HG03565 (cell line): ENCODE measurements around the gene HPDL.
"Not testable (repeated sequence)": the region's sequence is repeated elsewhere in the genome, so short reads cannot be mapped to it uniquely, and the experiment has no call there.

Experiments
- ATAC-seq: cut with Tn5 transposase; IDR thresholded peaks from one replicate; pipeline ENCODE4 v1.9.1; 2021; ENCODE audit warnings: mild to moderate bottlenecking, moderate library complexity; ENCODE audit not compliant: unreplicated experiment

HPDL gene

GRCh38 chr1:45326627-45327623 lies at the start of gene HPDL:
TSS of gene HPDL (plus strand) at chr1:45326895. CDS start at chr1:45327149, 254 bp downstream.
- no peak for ATAC-seq

GRCh38 chr1:45282351-45282750 lies 44.3 kb upstream of the HPDL start:
- ATAC-seq, result no peak

- ATAC-seq, result not testable (repeated sequence)
Observed at GRCh38 chr1:45284858-45285257, 41.8 kb upstream of the HPDL start.

- not testable (repeated sequence) for ATAC-seq
Observed at GRCh38 chr1:45286521-45286920, 40.2 kb upstream of the HPDL start.

- not testable (repeated sequence) for ATAC-seq
Observed at GRCh38 chr1:45291002-45291401, 35.7 kb upstream of the HPDL start.

- no peak for ATAC-seq
Observed at GRCh38 chr1:45291716-45292115, 35.0 kb upstream of the HPDL start.

- no peak for ATAC-seq
Observed at GRCh38 chr1:45297666-45298356, 28.9 kb upstream of the HPDL start.

GRCh38 chr1:45299296-45299695 lies 27.4 kb upstream of the HPDL start:
- no peak for ATAC-seq

GRCh38 chr1:45299981-45300668 lies 26.6 kb upstream of the HPDL start:
- no peak for ATAC-seq

- ATAC-seq, result no peak
Observed at GRCh38 chr1:45300669-45300997, 26.1 kb upstream of the HPDL start.

GRCh38 chr1:45302505-45303150 lies 24.1 kb upstream of the HPDL start:
- no peak for ATAC-seq

- peak; percentile 44 for ATAC-seq
Observed at GRCh38 chr1:45303520-45304310, 23.0 kb upstream of the HPDL start.

GRCh38 chr1:45304311-45305081 lies 22.2 kb upstream of the HPDL start:
- ATAC-seq, result no peak

GRCh38 chr1:45305231-45305630 lies 21.5 kb upstream of the HPDL start:
- ATAC-seq, result no peak

- peak; percentile 31 for ATAC-seq
Observed at GRCh38 chr1:45306319-45306718, 20.4 kb upstream of the HPDL start.

GRCh38 chr1:45306905-45307304 lies 19.8 kb upstream of the HPDL start:
- no peak for ATAC-seq

GRCh38 chr1:45314266-45314665 lies 12.4 kb upstream of the HPDL start:
- no peak for ATAC-seq

GRCh38 chr1:45317166-45317565 lies 9.5 kb upstream of the HPDL start:
- ATAC-seq, result no peak

GRCh38 chr1:45319761-45320160 lies 6.9 kb upstream of the HPDL start:
- ATAC-seq, result no peak
